Ammon's horn (tissue), 1 donor: ENCODE measurements around the gene DDX52.

Experiments used
- DNase-seq: peaks from one replicate; pipeline ENCODE4 v3.0.0-alpha.2; 2016; ENCODE audit warnings: low spot score

The DDX52 gene

GRCh38 chr17:37576281-37576680 lies 67.0 kb downstream of the DDX52 start:
- DNase-seq, result no peak

- no peak for DNase-seq
Observed at GRCh38 chr17:37574427-37574826, 68.8 kb downstream of the DDX52 start.

GRCh38 chr17:37571674-37572073 lies 71.6 kb downstream of the DDX52 start:
- DNase-seq, result no peak

- peak; percentile 29 for DNase-seq
Observed at GRCh38 chr17:37570527-37571093, 72.6 kb downstream of the DDX52 start.

- DNase-seq, result no peak
Observed at GRCh38 chr17:37568350-37569053, 74.7 kb downstream of the DDX52 start.

DNA sequence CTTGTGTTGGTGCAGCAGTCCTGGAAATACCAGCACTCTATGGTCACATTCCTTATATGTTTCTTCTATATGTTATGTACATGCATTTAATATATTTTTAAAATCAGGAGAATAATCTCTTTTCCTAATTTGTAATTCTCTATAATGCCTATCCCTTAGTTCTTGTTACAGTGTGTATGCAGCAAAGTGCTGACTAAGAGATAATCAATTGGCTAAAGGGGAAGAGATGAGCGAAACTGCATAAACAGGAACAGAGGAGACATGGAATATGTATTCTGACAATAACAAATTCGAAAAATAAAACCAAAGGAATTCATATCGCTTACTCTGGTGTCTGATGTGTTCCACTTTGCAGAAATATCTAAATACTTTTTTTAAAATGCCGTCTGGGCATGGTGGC lies 75.7 kb downstream of the DDX52 start:
- no peak for DNase-seq

DNA sequence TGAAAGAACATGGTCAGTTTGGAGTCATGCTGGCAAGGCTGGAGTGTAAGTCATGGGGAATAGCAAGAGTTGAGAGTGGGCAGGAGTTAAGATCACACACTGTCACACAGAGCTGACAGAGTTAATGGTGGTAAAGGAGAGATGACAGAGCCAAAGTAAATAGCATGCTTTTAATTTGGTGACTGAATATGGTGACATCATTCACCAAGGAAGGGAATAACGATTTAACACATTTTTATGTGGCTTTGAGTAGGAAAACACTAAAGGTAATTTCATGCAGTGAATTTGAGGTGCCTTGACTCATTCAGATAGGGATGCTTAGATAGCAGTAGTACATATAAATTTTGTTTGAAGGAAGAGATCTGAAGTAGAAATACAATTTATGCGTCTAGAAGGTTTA lies 76.1 kb downstream of the DDX52 start:
- DNase-seq, result no peak

DNA sequence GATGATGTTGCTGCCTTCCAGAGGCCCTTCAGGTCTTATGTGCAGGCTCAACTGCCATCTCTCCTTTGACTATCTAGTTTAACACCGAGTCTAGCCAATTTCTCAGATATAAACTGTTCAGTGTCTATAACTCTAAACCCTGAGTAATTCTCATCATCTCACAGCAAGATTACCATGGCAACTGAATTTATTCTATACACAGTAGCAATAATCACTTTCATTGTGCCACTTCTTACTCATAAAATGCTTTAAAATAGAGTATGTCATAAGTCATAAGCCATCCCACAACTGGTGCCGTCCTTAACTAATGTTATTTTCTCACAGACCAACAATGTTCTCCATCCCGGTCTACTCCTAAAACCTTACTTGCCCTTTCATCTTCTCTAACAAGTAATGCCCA lies 79.0 kb downstream of the DDX52 start:
- no peak for DNase-seq

DNA sequence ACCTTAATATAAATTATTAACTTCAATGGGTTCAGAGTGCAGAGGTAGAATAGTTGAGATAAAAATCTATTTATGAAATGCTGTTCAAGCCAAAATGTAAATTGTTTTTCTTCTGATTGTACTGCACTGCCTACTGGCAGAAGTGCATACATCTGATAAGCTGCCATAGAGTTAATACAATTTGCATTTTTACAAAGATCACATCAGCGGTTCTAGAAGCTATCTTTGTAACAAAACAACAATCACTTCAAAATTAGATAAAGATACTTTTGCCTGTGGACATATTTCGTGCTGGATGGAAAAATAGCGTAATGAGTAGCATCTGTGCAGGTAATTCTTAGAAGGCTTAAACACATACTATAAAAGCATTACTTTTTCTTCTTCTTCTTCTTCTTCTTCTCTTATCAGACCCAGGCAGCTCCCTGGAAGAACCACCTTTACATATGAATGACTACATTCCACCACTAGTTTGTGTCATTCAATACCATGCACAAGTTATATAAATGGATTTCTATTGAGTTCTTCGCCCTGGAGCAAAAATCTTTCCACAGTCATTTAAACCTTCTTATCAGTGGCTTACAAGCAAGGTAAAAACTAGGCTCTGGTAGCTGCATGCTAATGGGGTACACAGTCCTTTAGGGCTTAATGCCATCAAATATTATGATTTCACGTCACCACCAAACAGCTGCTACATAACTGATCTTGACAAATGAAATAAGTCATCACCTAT lies 81.1 kb downstream of the DDX52 start:
- DNase-seq, result no peak
